HFFc6 (cell line): ENCODE data around the gene ZNF785. TPM values are rescaled to one million over a fixed set of nuclear protein-coding genes. Genes with fewer than 3 reads are reported as not detected.

ENCODE experiments used
- DNase-seq: peaks from one replicate; pipeline ENCODE4 v3.0.0-alpha.2; 2018
- H3K27ac Mint-ChIP-seq: 2 replicates; pipeline ENCODE4 v1.8.0; 2020; ENCODE audit warnings: mild to moderate bottlenecking, mixed read lengths
- H3K27me3 Mint-ChIP-seq: 2 replicates; pipeline ENCODE4 v1.8.0; 2021; ENCODE audit warnings: mild to moderate bottlenecking, moderate library complexity, mixed read lengths; ENCODE audit not compliant: insufficient read depth
- H3K36me3 Mint-ChIP-seq: 2 replicates; pipeline ENCODE4 v1.8.0; 2021; ENCODE audit warnings: low read depth, mixed read lengths
- H3K4me1 Mint-ChIP-seq: 2 replicates; pipeline ENCODE4 v1.8.0; 2020; ENCODE audit warnings: low read depth, mixed read lengths
- H3K4me3 Mint-ChIP-seq: 2 replicates; pipeline ENCODE4 v1.8.0; 2020; ENCODE audit warnings: mild to moderate bottlenecking, moderate library complexity, mixed read lengths
- H3K9me3 Mint-ChIP-seq: 2 replicates; pipeline ENCODE4 v1.8.0; 2020; ENCODE audit warnings: mild to moderate bottlenecking, mixed read lengths
- CTCF ChIP-seq: fragments of 200-600 bp; sonication (generic); IDR thresholded peaks from 2 replicates; pipeline ENCODE4 v1.5.0; 2021; ENCODE audit warnings: antibody characterized with exemption, mild to moderate bottlenecking
- total RNA-seq, 6 experiments: library from RNA; stranded (reverse); fragmentation: NEBNext Ultra II Directional; extraction: Animal tissue kit (Norgen Biotek cat#: 25700); gene quantifications; 2 replicates in 1 of 6; 3 replicates in 5 of 6; pipeline ENCODE4 v1.2.3, GENCODE V29; 2021

The ZNF785 gene
- total RNA-seq, 6 experiments from 2014 or later, result 7.3 to 12.2 (median 10.1) TPM

- peaks cover 18% of the 10 kb centered on the region for H3K9me3 Mint-ChIP-seq
- no peak overlapping the region for H3K27ac Mint-ChIP-seq
- DNase-seq, result no peak
- H3K27me3 Mint-ChIP-seq, result peaks cover 4% of the 10 kb centered on the region
- no peak for TF ChIP-seq CTCF
- H3K4me3 Mint-ChIP-seq, result no peak overlapping the region; the same call in 1 of the 2 replicates
- peaks cover 37% of the 10 kb centered on the region for H3K4me1 Mint-ChIP-seq
- H3K36me3 Mint-ChIP-seq, result peaks cover 10% of the 10 kb centered on the region
Measured at GRCh38 chr16:30623536-30624283, 38.2 kb upstream of the ZNF785 start.

GRCh38 chr16:30622455-30623032 lies 37.0 kb upstream of the ZNF785 start:
- Mint-ChIP-seq H3K4me1 (peaks cover 35% of the 10 kb centered on the region), H3K27me3 (peaks cover 4% of the 10 kb centered on the region), H3K36me3 (peaks cover 13% of the 10 kb centered on the region), H3K9me3 (peaks cover 20% of the 10 kb centered on the region), H3K4me3 (no peak overlapping the region), H3K27ac (no peak overlapping the region)
- TF ChIP-seq CTCF, result no peak
- DNase-seq, result no peak

GRCh38 chr16:30621765-30622164 lies 36.3 kb upstream of the ZNF785 start:
- peaks cover 13% of the 10 kb centered on the region for H3K36me3 Mint-ChIP-seq
- H3K27ac Mint-ChIP-seq, result no peak overlapping the region
- no peak for TF ChIP-seq CTCF
- peaks cover 4% of the 10 kb centered on the region for H3K27me3 Mint-ChIP-seq
- peaks cover 20% of the 10 kb centered on the region for H3K9me3 Mint-ChIP-seq
- H3K4me1 Mint-ChIP-seq, result peaks cover 35% of the 10 kb centered on the region
- no peak overlapping the region for H3K4me3 Mint-ChIP-seq
- peak; percentile 69 for DNase-seq

GRCh38 chr16:30620169-30620568 lies 34.7 kb upstream of the ZNF785 start:
- Mint-ChIP-seq H3K9me3 (peaks cover 20% of the 10 kb centered on the region), H3K36me3 (peaks cover 13% of the 10 kb centered on the region), H3K4me1 (peaks cover 35% of the 10 kb centered on the region), H3K27me3 (peaks cover 4% of the 10 kb centered on the region), H3K27ac (no peak overlapping the region), H3K4me3 (no peak overlapping the region)
- TF ChIP-seq CTCF, result no peak
- no peak for DNase-seq

GRCh38 chr16:30619638-30620037 lies 34.1 kb upstream of the ZNF785 start:
- H3K4me1 Mint-ChIP-seq, result peaks cover 35% of the 10 kb centered on the region
- peaks cover 20% of the 10 kb centered on the region for H3K9me3 Mint-ChIP-seq
- no peak overlapping the region for H3K27ac Mint-ChIP-seq
- H3K4me3 Mint-ChIP-seq, result no peak overlapping the region
- DNase-seq, result no peak
- peaks cover 13% of the 10 kb centered on the region for H3K36me3 Mint-ChIP-seq
- TF ChIP-seq CTCF, result no peak
- H3K27me3 Mint-ChIP-seq, result peaks cover 4% of the 10 kb centered on the region
